ENCODE data around the gene PIMREG.

- TF ChIP-seq CTCF (optimal IDR thresholded peaks at IDR 0.05 in 1 of 3, IDR thresholded peaks at IDR 0.05 in 1 of 3, conservative IDR thresholded peaks at IDR 0.05 in 1 of 3; ENCODE audit: extremely low read depth in 1 of 3, insufficient read depth in 2 of 3, low read length in 3 of 3) = no peak
- TF ChIP-seq EZH2 (IDR thresholded peaks at IDR 0.05; ENCODE audit: low read length) = no peak
Measured at GRCh38 chr17:6408735-6409134, 35.5 kb upstream of the PIMREG start.
